Measurements from ENCODE around the gene PHETA1.

The PHETA1 gene

GRCh38 chr12:111321317-111321716, 47.6 kb downstream of the PHETA1 start:
- no peaks in the 10 kb centered on the region for H3K36me3 ChIP-seq
- H3K4me3 ChIP-seq (ENCODE audit: low read depth in 1 of 2, low read length in 1 of 2) = no peak overlapping the region
- H3K9me3 ChIP-seq = no peaks in the 10 kb centered on the region
- TF ChIP-seq CTCF (IDR thresholded peaks at IDR 0.05) = no peak
- H3K4me1 ChIP-seq (ENCODE audit: control insufficient read depth in 1 of 2, insufficient read depth in 1 of 2, low read depth in 1 of 2, low read length in 1 of 2) = no peaks in the 10 kb centered on the region
- H3K27ac ChIP-seq = no peak overlapping the region
- no peaks in the 10 kb centered on the region for H3K27me3 ChIP-seq

GRCh38 chr12:111320258-111321050, 48.4 kb downstream of the PHETA1 start:
- H3K36me3 ChIP-seq = no peaks in the 10 kb centered on the region
- no peaks in the 10 kb centered on the region for H3K4me1 ChIP-seq (ENCODE audit: control insufficient read depth in 1 of 2, insufficient read depth in 1 of 2, low read depth in 1 of 2, low read length in 1 of 2)
- no peaks in the 10 kb centered on the region for H3K27me3 ChIP-seq
- H3K4me3 ChIP-seq (ENCODE audit: low read depth in 1 of 2, low read length in 1 of 2) = no peak overlapping the region
- no peak for TF ChIP-seq CTCF (IDR thresholded peaks at IDR 0.05)
- no peaks in the 10 kb centered on the region for H3K9me3 ChIP-seq
- no peak overlapping the region for H3K27ac ChIP-seq

GRCh38 chr12:111319600-111320257, 49.2 kb downstream of the PHETA1 start:
- no peak for TF ChIP-seq CTCF (IDR thresholded peaks at IDR 0.05)

GRCh38 chr12:111318450-111318849, 50.4 kb downstream of the PHETA1 start:
- Histone ChIP-seq H3K27ac (no peak overlapping the region), H3K36me3 (no peaks in the 10 kb centered on the region), H3K27me3 (no peaks in the 10 kb centered on the region), H3K4me1 (ENCODE audit: control insufficient read depth in 1 of 2, insufficient read depth in 1 of 2, low read depth in 1 of 2, low read length in 1 of 2) (peaks cover 0 to 5% of the 10 kb centered on the region in 2 experiments), H3K9me3 (no peaks in the 10 kb centered on the region), H3K4me3 (ENCODE audit: low read depth in 1 of 2, low read length in 1 of 2) (no peak overlapping the region)
- TF ChIP-seq CTCF (IDR thresholded peaks at IDR 0.05) = no peak

More at GRCh38 chr12:111319600-111320257, 49.2 kb downstream of the PHETA1 start:
- Histone ChIP-seq H3K36me3 (no peaks in the 10 kb centered on the region), H3K4me3 (ENCODE audit: low read depth in 1 of 2, low read length in 1 of 2) (no peak overlapping the region), H3K27ac (no peak overlapping the region), H3K9me3 (no peaks in the 10 kb centered on the region), H3K27me3 (no peaks in the 10 kb centered on the region), H3K4me1 (ENCODE audit: control insufficient read depth in 1 of 2, insufficient read depth in 1 of 2, low read depth in 1 of 2, low read length in 1 of 2) (no peaks in the 10 kb centered on the region)

- Histone ChIP-seq H3K27ac (no peak overlapping the region), H3K9me3 (no peaks in the 10 kb centered on the region), H3K27me3 (no peaks in the 10 kb centered on the region), H3K36me3 (no peaks in the 10 kb centered on the region), H3K4me3 (ENCODE audit: low read depth in 1 of 2, low read length in 1 of 2) (no peak overlapping the region), H3K4me1 (ENCODE audit: control insufficient read depth in 1 of 2, insufficient read depth in 1 of 2, low read depth in 1 of 2, low read length in 1 of 2) (peaks cover 0 to 5% of the 10 kb centered on the region in 2 experiments)
- TF ChIP-seq CTCF (IDR thresholded peaks at IDR 0.05) = no peak
Measured at GRCh38 chr12:111316671-111317070, 52.2 kb downstream of the PHETA1 start.
